ENCODE measurements around the gene CRAT. TPM values are rescaled to one million over a fixed set of nuclear protein-coding genes. Genes with fewer than 3 reads are reported as not detected.

The CRAT gene
- total RNA-seq, 1 donor from 2014 or later: 10.1 TPM

GRCh38 chr9:129054163-129054851, 56.3 kb downstream of the CRAT start:
- no peak for DNase-seq (ENCODE audit: low spot score)
- H3K4me1 ChIP-seq: no peaks in the 10 kb centered on the region
- H3K9ac ChIP-seq: no peak overlapping the region
- Mint-ChIP-seq H3K4me3 (no peak overlapping the region), H3K9me3 (no peaks in the 10 kb centered on the region), H3K36me3 (peaks cover 6% of the 10 kb centered on the region), H3K27ac (no peak overlapping the region), H3K4me1 (no peaks in the 10 kb centered on the region), H3K27me3 (ENCODE audit: insufficient read depth, low read depth) (no peaks in the 10 kb centered on the region)
- no peaks in the 10 kb centered on the region for H3K79me2 ChIP-seq (ENCODE audit: low read depth)
- H4K20me1 ChIP-seq (ENCODE audit: low read depth): no peaks in the 10 kb centered on the region
- no peak overlapping the region for H3K27ac ChIP-seq
- H3K9me3 ChIP-seq (ENCODE audit: low read depth): no peaks in the 10 kb centered on the region
- H3K4me3 ChIP-seq: no peak overlapping the region
- H3F3A ChIP-seq (ENCODE audit: low read depth): no peaks in the 10 kb centered on the region
- H3K36me3 ChIP-seq: no peaks in the 10 kb centered on the region
- H2AFZ ChIP-seq (replicated peaks): no peak overlapping the region
- TF ChIP-seq, protein P1, sequence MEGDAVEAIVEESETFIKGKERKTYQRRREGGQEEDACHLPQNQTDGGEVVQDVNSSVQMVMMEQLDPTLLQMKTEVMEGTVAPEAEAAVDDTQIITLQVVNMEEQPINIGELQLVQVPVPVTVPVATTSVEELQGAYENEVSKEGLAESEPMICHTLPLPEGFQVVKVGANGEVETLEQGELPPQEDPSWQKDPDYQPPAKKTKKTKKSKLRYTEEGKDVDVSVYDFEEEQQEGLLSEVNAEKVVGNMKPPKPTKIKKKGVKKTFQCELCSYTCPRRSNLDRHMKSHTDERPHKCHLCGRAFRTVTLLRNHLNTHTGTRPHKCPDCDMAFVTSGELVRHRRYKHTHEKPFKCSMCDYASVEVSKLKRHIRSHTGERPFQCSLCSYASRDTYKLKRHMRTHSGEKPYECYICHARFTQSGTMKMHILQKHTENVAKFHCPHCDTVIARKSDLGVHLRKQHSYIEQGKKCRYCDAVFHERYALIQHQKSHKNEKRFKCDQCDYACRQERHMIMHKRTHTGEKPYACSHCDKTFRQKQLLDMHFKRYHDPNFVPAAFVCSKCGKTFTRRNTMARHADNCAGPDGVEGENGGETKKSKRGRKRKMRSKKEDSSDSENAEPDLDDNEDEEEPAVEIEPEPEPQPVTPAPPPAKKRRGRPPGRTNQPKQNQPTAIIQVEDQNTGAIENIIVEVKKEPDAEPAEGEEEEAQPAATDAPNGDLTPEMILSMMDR (IDR thresholded peaks at IDR 0.05): no peak
- TF ChIP-seq EZH2phosphoT487 (IDR thresholded peaks at IDR 0.05): no peak
- TF ChIP-seq EZH2 (IDR thresholded peaks at IDR 0.05): no peak
- no peaks in the 10 kb centered on the region for H3K27me3 ChIP-seq
- H3K4me2 ChIP-seq: no peak overlapping the region

- Histone ChIP-seq H3K9ac (no peak overlapping the region), H3F3A (ENCODE audit: low read depth) (no peaks in the 10 kb centered on the region), H3K36me3 (no peaks in the 10 kb centered on the region), H2AFZ (replicated peaks) (no peak overlapping the region), H3K4me2 (no peak overlapping the region), H3K4me1 (no peaks in the 10 kb centered on the region), H3K4me3 (no peak overlapping the region), H3K9me3 (ENCODE audit: low read depth) (no peaks in the 10 kb centered on the region), H4K20me1 (ENCODE audit: low read depth) (no peaks in the 10 kb centered on the region), H3K27me3 (no peaks in the 10 kb centered on the region), H3K79me2 (ENCODE audit: low read depth) (no peaks in the 10 kb centered on the region), H3K27ac (no peak overlapping the region)
- no peak overlapping the region for H3K4me3 Mint-ChIP-seq
- no peaks in the 10 kb centered on the region for H3K27me3 Mint-ChIP-seq (ENCODE audit: insufficient read depth, low read depth)
- no peaks in the 10 kb centered on the region for H3K9me3 Mint-ChIP-seq
- no peak overlapping the region for H3K27ac Mint-ChIP-seq
- H3K4me1 Mint-ChIP-seq: no peaks in the 10 kb centered on the region
- no peak for DNase-seq (ENCODE audit: low spot score)
- TF ChIP-seq EZH2phosphoT487 (IDR thresholded peaks at IDR 0.05) (no peak), EZH2 (IDR thresholded peaks at IDR 0.05) (no peak)
- TF ChIP-seq, protein P1 (IDR thresholded peaks at IDR 0.05): no peak
- peaks cover 6% of the 10 kb centered on the region for H3K36me3 Mint-ChIP-seq
Measured at GRCh38 chr9:129053020-129053419, 57.6 kb downstream of the CRAT start.

DNA sequence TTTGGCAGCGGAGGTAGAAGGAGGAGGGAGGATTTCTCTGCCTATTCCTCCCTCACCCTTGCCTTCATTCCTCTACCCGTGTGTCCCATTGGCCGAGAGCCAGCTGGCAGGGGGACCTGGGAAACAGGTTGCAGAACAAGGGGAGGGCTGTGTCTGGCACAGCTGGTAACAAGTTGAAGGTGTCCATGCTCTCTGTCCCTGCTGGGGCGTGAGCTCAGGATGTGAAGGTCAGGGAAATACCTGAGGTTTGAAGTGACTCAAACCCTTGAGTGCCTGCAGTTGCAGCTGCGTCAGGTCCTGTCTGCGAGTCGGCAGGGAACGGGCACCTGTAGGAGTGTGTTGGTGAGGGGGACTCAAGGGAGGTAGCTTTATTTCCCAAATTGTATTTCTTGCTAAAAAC, 58.0 kb downstream of the CRAT start:
- no peak overlapping the region for H2AFZ ChIP-seq (replicated peaks)
- no peak for TF ChIP-seq EZH2phosphoT487 (IDR thresholded peaks at IDR 0.05)
- TF ChIP-seq, protein P1 (IDR thresholded peaks at IDR 0.05): no peak
- no peak for TF ChIP-seq EZH2 (IDR thresholded peaks at IDR 0.05)
- no peak overlapping the region for H3K27ac ChIP-seq
- peaks cover 6% of the 10 kb centered on the region for H3K36me3 Mint-ChIP-seq
- no peaks in the 10 kb centered on the region for H3K9me3 ChIP-seq (ENCODE audit: low read depth)
- H3K4me3 Mint-ChIP-seq: no peak overlapping the region
- no peaks in the 10 kb centered on the region for H3K79me2 ChIP-seq (ENCODE audit: low read depth)
- H3K4me1 ChIP-seq: no peaks in the 10 kb centered on the region
- H4K20me1 ChIP-seq (ENCODE audit: low read depth): no peaks in the 10 kb centered on the region
- no peak overlapping the region for H3K9ac ChIP-seq
- no peak for DNase-seq (ENCODE audit: low spot score)
- H3F3A ChIP-seq (ENCODE audit: low read depth): no peaks in the 10 kb centered on the region
- no peaks in the 10 kb centered on the region for H3K36me3 ChIP-seq
- no peaks in the 10 kb centered on the region for H3K27me3 ChIP-seq
- no peaks in the 10 kb centered on the region for H3K27me3 Mint-ChIP-seq (ENCODE audit: insufficient read depth, low read depth)
- no peak overlapping the region for H3K4me3 ChIP-seq
- no peak overlapping the region for H3K27ac Mint-ChIP-seq
- no peaks in the 10 kb centered on the region for H3K9me3 Mint-ChIP-seq
- H3K4me1 Mint-ChIP-seq: no peaks in the 10 kb centered on the region
- H3K4me2 ChIP-seq: no peak overlapping the region

Other genes starting within 250 kb of the CRAT start
- gene KYAT1, start 228.8 kb downstream of the CRAT start, total RNA-seq (ENCODE audit: low replicate concordance): 21.7 and 29.1 TPM in 2 replicates
- gene LRRC8A, start 228.7 kb downstream of the CRAT start, total RNA-seq (ENCODE audit: low replicate concordance): 17.1 and 42.8 TPM in 2 replicates
- 15.2 and 19.0 TPM in 2 replicates for gene PHYHD1, start 189.8 kb downstream of the CRAT start, total RNA-seq (ENCODE audit: low replicate concordance)
- 8.2 and 16.8 TPM in 2 replicates for gene DOLK, start 163.2 kb downstream of the CRAT start, total RNA-seq (ENCODE audit: low replicate concordance)
- 66.7 and 80.0 TPM in 2 replicates for gene NUP188, start 163.1 kb downstream of the CRAT start, total RNA-seq (ENCODE audit: low replicate concordance)
- 45.7 and 98.8 TPM in 2 replicates for gene SH3GLB2, start 82.5 kb downstream of the CRAT start, total RNA-seq (ENCODE audit: low replicate concordance)
- gene MIGA2, start 74.2 kb downstream of the CRAT start, total RNA-seq (ENCODE audit: low replicate concordance): 10.8 and 39.1 TPM in 2 replicates
- gene DOLPP1, start 29.7 kb downstream of the CRAT start, total RNA-seq (ENCODE audit: low replicate concordance): 25.1 and 39.0 TPM in 2 replicates
- 82.4 and 133 TPM in 2 replicates for gene PTPA, start 622 bp upstream of the CRAT start, total RNA-seq (ENCODE audit: low replicate concordance)
- gene IER5L, start 67.5 kb upstream of the CRAT start, total RNA-seq (ENCODE audit: low replicate concordance): 12.2 and 32.7 TPM in 2 replicates

All from neural progenitor cell (in vitro differentiated cells).